Measurements from ENCODE around the gene PLEKHA4. TPM values are rescaled to one million over a fixed set of nuclear protein-coding genes. Genes with fewer than 3 reads are reported as not detected.

PLEKHA4 gene
- total and polyA plus RNA-seq, 10 of the 15 experiments (the other 5 are each of a cell fraction or from before 2014, with no cell fraction given): 0.13 to 10.0 (median 6.4) TPM; not detected in 1

- no peak for TF ChIP-seq CUX1 (IDR thresholded peaks at IDR 0.05; ENCODE audit: insufficient replicate concordance, low read depth, low read length)
- no peak for TF ChIP-seq RAD51 (IDR thresholded peaks at IDR 0.05)
These were observed 11.5 kb downstream of the PLEKHA4 start (continued) for GRCh38 chr19:48856921-48857320.

GRCh38 chr19:48854103-48854502, 14.3 kb downstream of the PLEKHA4 start:
- RAD21 ChIA-PET (ENCODE audit: unreplicated experiment): no interaction called here
- Histone ChIP-seq H3K36me3 (ENCODE audit: control insufficient read depth in 2 of 2, insufficient read depth in 2 of 2, low read length in 1 of 2) (no peaks in the 10 kb centered on the region), H3K4me1 (ENCODE audit: control insufficient read depth, insufficient read depth, low read length) (peaks cover 2% of the 10 kb centered on the region), H3K9me3 (replicated peaks; ENCODE audit: control insufficient read depth, insufficient read depth, low read length) (no peaks in the 10 kb centered on the region), H3K4me3 (no peak overlapping the region), H3K27me3 (replicated peaks in 1 of 2; ENCODE audit: control insufficient read depth in 2 of 2, insufficient read depth in 2 of 2, low read length in 1 of 2) (no peaks in the 10 kb centered on the region), H2AFZ (ENCODE audit: control insufficient read depth, low read depth, low read length) (no peak overlapping the region), H3K4me2 (ENCODE audit: control insufficient read depth, insufficient read depth) (no peak overlapping the region), H3K27ac (ENCODE audit: control insufficient read depth, insufficient read depth) (no peak overlapping the region), H3K79me2 (ENCODE audit: control insufficient read depth, insufficient read depth, low read length) (no peaks in the 10 kb centered on the region), H3K9ac (ENCODE audit: control insufficient read depth, insufficient read depth, low read length) (no peak overlapping the region), H4K20me1 (ENCODE audit: control insufficient read depth, insufficient read depth) (no peaks in the 10 kb centered on the region)
- FAIRE-seq: no peak
- in situ Hi-C loops (cut with MboI) (no loop called here), intact Hi-C loops (cut with micrococcal nuclease; ENCODE audit: unreplicated experiment) (no loop called here)
- no peak for ATAC-seq
- SMC1A ChIA-PET (ENCODE audit: uncharacterized antibody, unreplicated experiment): no interaction called here
- CTCF ChIA-PET: interaction anchor here (5.0 kb wide), 1 partner anchor 12 kb away, joined by 39 read pairs; no protein-coding TSS in a partner anchor
- TF ChIP-seq STAT1 (conservative IDR thresholded peaks at IDR 0.05) (no peak), SUZ12 (IDR thresholded peaks at IDR 0.05; ENCODE audit: unreplicated experiment) (no peak), EZH2 (IDR thresholded peaks at IDR 0.05; ENCODE audit: borderline replicate concordance, control insufficient read depth, low read depth, low read length) (no peak), MEF2B (IDR thresholded peaks at IDR 0.05; ENCODE audit: partially characterized antibody, poor library complexity, severe bottlenecking) (no peak), NFXL1 (IDR thresholded peaks at IDR 0.05; ENCODE audit: borderline replicate concordance) (no peak), MYC (IDR thresholded peaks at IDR 0.05; ENCODE audit: insufficient read depth, insufficient read length, insufficient replicate concordance, low read length, severe bottlenecking) (no peak), ZNF24 (IDR thresholded peaks at IDR 0.05) (no peak), IRF5 (IDR thresholded peaks at IDR 0.05; ENCODE audit: borderline replicate concordance) (no peak), TCF12 (IDR thresholded peaks at IDR 0.05; ENCODE audit: low read depth, low read length) (no peak), POLR2AphosphoS2 (IDR thresholded peaks at IDR 0.05; ENCODE audit: low read depth, low read length) (no peak)
- POLR2A ChIA-PET: no interaction called here
- no peak for DNase-seq (ENCODE audit: low read depth, low spot score)
- 84% methylated on average over 7 of the region's 7 CpGs for WGBS (ENCODE audit: insufficient coverage, insufficient replicate concordance, low lambda C conversion rate, missing lambda C conversion rate)
- no TSS peak for BruUV-seq (replicated peaks)
